Mucosa of descending colon (tissue), 3 donors: ENCODE data around the gene WDR45B. TPM values are rescaled to one million over a fixed set of nuclear protein-coding genes. Genes with fewer than 3 reads are reported as not detected.

Experiments used
- ATAC-seq: fragments of 200-7000 bp; cut with Tn5 transposase; one replicate; pipeline ENCODE4 v1.9.1; 2020; ENCODE audit warnings: mild to moderate bottlenecking, moderate library complexity
- DNase-seq, 3 donors: peaks; one replicate each; pipeline ENCODE4 v3.0.0-alpha.2; 2020
- H3K36me3 ChIP-seq: fragments of 200-600 bp; one replicate; pipeline ENCODE4 v1.8.0; 2021; ENCODE audit warnings: low read depth, mild to moderate bottlenecking
- H3K4me1 ChIP-seq: fragments of 200-600 bp; one replicate; pipeline ENCODE4 v1.8.0; 2021; ENCODE audit warnings: low read depth, mild to moderate bottlenecking
- H3K4me3 ChIP-seq: fragments of 200-600 bp; one replicate; pipeline ENCODE4 v1.8.0; 2021; ENCODE audit warnings: mild to moderate bottlenecking
- H3K9me3 ChIP-seq: fragments of 200-600 bp; one replicate; pipeline ENCODE4 v1.8.0; 2021; ENCODE audit warnings: mild to moderate bottlenecking
- intact Hi-C, 2 donors: fragments of 100-400 bp; cut with DNase I in 1 of 2; cut with micrococcal nuclease in 1 of 2; formaldehyde crosslinking; loops; one replicate each; pipeline versions ENCODE4 v1.11.0 to v1.11.1; 2022; cut with DNase I, micrococcal nuclease
- total RNA-seq, 3 donors: library from RNA; stranded (reverse); fragmentation: NEBNext Ultra II Directional in 2 of 3; extraction: Animal tissue kit (Norgen Biotek cat#: 25700) in 2 of 3; gene quantifications; one replicate each; pipeline versions ENCODE4 v1.2.1 to v1.2.4, GENCODE V29; 2021 to 2023
- TF ChIP-seq, protein P1 (sequence below): fragments of 200-600 bp; IDR thresholded peaks from one replicate; pipeline ENCODE4 v1.8.0; 2022; ENCODE audit warnings: antibody characterized with exemption, mild to moderate bottlenecking
- donor health status: DM: no; HTN: no; CAD: no; lungs with moderate emphysema.
- donor health status: DM: no; HTN: no; CAD: no.
- donor health status: DM: no; HTN: yes; CAD: no.

WDR45B gene
- total RNA-seq, 3 donors from 2014 or later: 69.0 to 76.0 (median 74.4) TPM

DNA sequence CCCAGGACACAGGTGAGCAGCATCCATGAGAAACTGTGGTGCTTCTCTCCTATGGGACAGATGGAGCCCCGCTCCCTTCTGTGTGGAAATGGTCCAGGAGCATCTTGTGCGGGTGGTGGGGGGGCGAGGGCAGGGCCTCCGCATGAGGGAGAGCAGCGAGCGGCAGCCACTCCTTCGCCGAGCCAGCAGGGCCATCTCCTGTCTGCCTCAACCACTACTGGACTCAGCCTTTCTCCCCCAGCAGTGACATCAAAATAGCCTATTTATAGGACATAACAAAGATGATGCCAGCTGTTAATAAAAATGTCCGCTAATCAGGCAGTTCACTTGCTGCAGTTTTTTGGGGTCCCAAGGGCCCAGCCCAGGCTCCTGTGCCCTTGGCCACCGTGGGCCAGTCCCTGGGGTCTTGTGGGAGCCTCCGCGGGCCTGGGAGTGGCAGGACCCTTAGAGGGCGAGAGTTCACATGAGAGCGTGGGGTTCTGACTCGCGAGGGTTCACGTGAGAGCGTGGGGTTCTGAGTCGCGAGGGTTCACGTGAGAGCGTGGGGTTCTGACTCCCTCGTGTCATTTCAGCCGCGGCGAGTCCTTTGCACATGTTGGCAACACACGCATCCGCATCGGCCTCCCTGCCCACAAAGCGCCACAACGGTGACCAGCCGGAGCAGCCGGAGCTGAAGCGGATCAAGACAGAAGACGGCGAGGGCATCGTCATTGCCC, 47.4 kb downstream of the WDR45B start:
- Histone ChIP-seq H3K36me3 (peaks cover 6% of the 10 kb centered on the region), H3K4me3 (no peak overlapping the region), H3K4me1 (peaks cover 19% of the 10 kb centered on the region), H3K9me3 (no peaks in the 10 kb centered on the region)
- DNase-seq: no peak
- TF ChIP-seq, protein P1, sequence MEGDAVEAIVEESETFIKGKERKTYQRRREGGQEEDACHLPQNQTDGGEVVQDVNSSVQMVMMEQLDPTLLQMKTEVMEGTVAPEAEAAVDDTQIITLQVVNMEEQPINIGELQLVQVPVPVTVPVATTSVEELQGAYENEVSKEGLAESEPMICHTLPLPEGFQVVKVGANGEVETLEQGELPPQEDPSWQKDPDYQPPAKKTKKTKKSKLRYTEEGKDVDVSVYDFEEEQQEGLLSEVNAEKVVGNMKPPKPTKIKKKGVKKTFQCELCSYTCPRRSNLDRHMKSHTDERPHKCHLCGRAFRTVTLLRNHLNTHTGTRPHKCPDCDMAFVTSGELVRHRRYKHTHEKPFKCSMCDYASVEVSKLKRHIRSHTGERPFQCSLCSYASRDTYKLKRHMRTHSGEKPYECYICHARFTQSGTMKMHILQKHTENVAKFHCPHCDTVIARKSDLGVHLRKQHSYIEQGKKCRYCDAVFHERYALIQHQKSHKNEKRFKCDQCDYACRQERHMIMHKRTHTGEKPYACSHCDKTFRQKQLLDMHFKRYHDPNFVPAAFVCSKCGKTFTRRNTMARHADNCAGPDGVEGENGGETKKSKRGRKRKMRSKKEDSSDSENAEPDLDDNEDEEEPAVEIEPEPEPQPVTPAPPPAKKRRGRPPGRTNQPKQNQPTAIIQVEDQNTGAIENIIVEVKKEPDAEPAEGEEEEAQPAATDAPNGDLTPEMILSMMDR: no peak
- ATAC-seq: no peak
- intact Hi-C loops: no loop called here

- H3K36me3 ChIP-seq: peaks cover 6% of the 10 kb centered on the region
These were observed 48.3 kb downstream of the WDR45B start for GRCh38 chr17:82599674-82600661.

GRCh38 chr17:82598256-82599119, 49.8 kb downstream of the WDR45B start:
- TF ChIP-seq, protein P1: no peak
- intact Hi-C loops: loop anchor here in 1 of 2 donors (10.0 kb wide), 1 partner anchor 46 kb away; the partner anchor contains the start of gene WDR45B
- ATAC-seq (no peak), DNase-seq (no peak)
- Histone ChIP-seq H3K9me3 (no peaks in the 10 kb centered on the region), H3K36me3 (peaks cover 6% of the 10 kb centered on the region), H3K4me1 (peaks cover 37% of the 10 kb centered on the region), H3K4me3 (no peak overlapping the region)

More at GRCh38 chr17:82599674-82600661, 48.3 kb downstream of the WDR45B start:
- H3K4me3 ChIP-seq: no peak overlapping the region
- TF ChIP-seq, protein P1: no peak
- intact Hi-C loops: loop anchor here in 1 of 2 donors (10.0 kb wide), 1 partner anchor 45 kb away; the partner anchor contains the start of gene WDR45B
- DNase-seq: no peak
- H3K9me3 ChIP-seq: no peaks in the 10 kb centered on the region
- peaks cover 28% of the 10 kb centered on the region for H3K4me1 ChIP-seq
- no peak for ATAC-seq

DNA sequence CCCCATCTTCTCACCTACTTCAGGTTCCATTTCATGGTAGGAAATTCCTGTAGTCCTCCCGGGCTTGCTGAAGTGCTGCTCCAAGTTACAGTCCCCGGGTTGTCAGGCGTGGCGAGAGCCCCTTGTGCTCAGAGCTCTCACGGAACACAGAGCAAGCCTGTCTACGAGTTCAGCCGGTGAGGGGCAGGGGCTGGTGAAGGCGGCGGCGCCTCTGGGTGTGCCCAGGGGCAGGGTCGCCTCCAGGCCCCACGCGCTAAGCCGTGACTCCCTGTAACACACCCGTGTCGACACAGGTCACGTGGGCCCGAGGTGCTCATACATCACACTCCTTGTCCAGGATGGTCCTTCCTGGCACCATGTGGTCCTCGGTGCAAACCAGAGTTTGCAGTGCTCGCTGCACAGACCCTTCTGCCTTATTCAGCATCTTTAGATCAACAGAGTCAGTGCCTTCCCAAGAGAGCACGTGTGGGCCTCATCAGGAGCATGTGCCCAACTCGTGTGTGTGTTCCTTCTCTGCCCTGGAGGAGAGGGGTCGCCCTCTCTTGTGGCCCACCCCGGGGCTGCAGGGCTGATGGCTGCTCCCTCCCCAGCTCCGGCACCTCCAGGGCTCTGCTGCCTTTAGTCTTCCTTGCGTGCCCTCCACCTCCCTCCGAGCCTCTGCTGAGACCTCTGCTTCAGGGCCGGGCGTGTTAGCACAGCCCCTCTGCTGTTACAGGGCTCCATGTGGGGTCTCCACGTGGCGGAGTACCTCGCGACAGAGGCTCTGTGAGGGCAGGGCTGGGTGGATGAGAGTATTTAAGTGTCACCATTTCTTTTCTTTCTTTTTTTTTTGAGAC, 51.2 kb downstream of the WDR45B start:
- Histone ChIP-seq H3K9me3 (no peaks in the 10 kb centered on the region), H3K4me1 (peaks cover 42% of the 10 kb centered on the region), H3K36me3 (peaks cover 6% of the 10 kb centered on the region), H3K4me3 (no peak overlapping the region)
- DNase-seq (peak in 1 of 3 donors; percentile 29), ATAC-seq (no peak)
- intact Hi-C loops: loop anchor here in 1 of 2 donors (10.0 kb wide), 1 partner anchor 48 kb away; the partner anchor contains the start of gene WDR45B
- TF ChIP-seq, protein P1: no peak
